Heart left ventricle (tissue), 16 donors: ENCODE data around the gene TTC34. TPM values are rescaled to one million over a fixed set of nuclear protein-coding genes. Genes with fewer than 3 reads are reported as not detected.

ENCODE experiments used
- ATAC-seq, 4 donors: fragments of 200-7000 bp; cut with Tn5 transposase; one replicate each; pipeline ENCODE4 v1.9.1; 2020 to 2022; ENCODE audit warnings: moderate library complexity in 4 of 4, mild to moderate bottlenecking in 3 of 4, moderate number of reproducible peaks in 1 of 4
- DNase-seq, 5 donors: peaks; one replicate each; pipeline ENCODE4 v3.0.0-alpha.2; 2020
- H3K27ac ChIP-seq, 12 donors: fragments of 200-600 bp; sonication (generic) in 4 of 12; one replicate each; pipeline versions ENCODE4 v1.5.0 to v1.8.0; 2016 to 2022; ENCODE audit warnings: mild to moderate bottlenecking in 2 of 12
- H3K27me3 ChIP-seq, 9 donors: fragments of 200-600 bp; sonication (generic) in 2 of 9; one replicate each; pipeline versions ENCODE4 v1.5.1 to v1.8.0; 2016 to 2022; ENCODE audit warnings: mild to moderate bottlenecking in 3 of 9
- H3K36me3 ChIP-seq, 9 donors: fragments of 200-600 bp; sonication (generic) in 2 of 9; one replicate each; pipeline versions ENCODE4 v1.5.0 to v1.8.0; 2018 to 2022; ENCODE audit warnings: mild to moderate bottlenecking in 2 of 9
- H3K4me1 ChIP-seq, 12 donors: fragments of 200-600 bp; sonication (generic) in 4 of 12; one replicate each; pipeline versions ENCODE4 v1.5.0 to v1.8.0; 2016 to 2022; ENCODE audit warnings: mild to moderate bottlenecking in 3 of 12
- H3K4me3 ChIP-seq, 12 donors: fragments of 200-600 bp; sonication (generic) in 4 of 12; one replicate each; pipeline versions ENCODE4 v1.5.0 to v1.8.0; 2017 to 2022; ENCODE audit warnings: mild to moderate bottlenecking in 9 of 12, moderate library complexity in 4 of 12
- H3K9me3 ChIP-seq, 12 donors: fragments of 200-600 bp; sonication (generic) in 4 of 12; one replicate each; pipeline versions ENCODE4 v1.5.0 to v1.8.0; 2016 to 2022; ENCODE audit warnings: mild to moderate bottlenecking in 1 of 12
- POLR2A ChIP-seq, 2 donors: fragments of 450-650 bp; IDR thresholded peaks; one replicate each; pipeline ENCODE4 v1.6.1; 2017; ENCODE audit warnings: antibody characterized with exemption in 2 of 2, mild to moderate bottlenecking in 2 of 2, moderate library complexity in 2 of 2
- WGBS, 4 donors: extraction: QIAGEN DNeasy Blood & Tissue Kit in 2 of 4; methylation state at CpG; one replicate each; pipeline versions ENCODE4 v1.1.5 to v1.1.7; 2013 to 2018; 5-methylcytosine and 5-hydroxymethylcytosine counted together
- intact Hi-C, 10 donors: fragments of 100-400 bp; cut with DNase I; formaldehyde crosslinking; loops; one replicate each; pipeline versions ENCODE4 v1.11.1 to v1.14.2; 2022
- polyA plus RNA-seq, 2 donors: library from polyadenylated mRNA; stranded (reverse); fragments of 200-250 nt; gene quantifications; one replicate each; pipeline ENCODE4 v1.2.3, GENCODE V29; 2013
- total RNA-seq, 9 donors: library from RNA; depleted of rRNA in 2 of 9; stranded (reverse); fragments of >200 nt in 2 of 9; fragmentation: NEBNext Ultra II Directional in 3 of 9; extraction: Animal tissue kit (Norgen Biotek cat#: 25700) in 3 of 9; gene quantifications; one replicate each; pipeline versions ENCODE4 v1.1.0 to v1.2.4, GENCODE V29; 2016 to 2023
- TF ChIP-seq, protein P1 (sequence below), 12 donors: fragments of 200-600 bp; sonication (generic) in 4 of 12; IDR thresholded peaks; one replicate each; pipeline versions ENCODE4 v1.5.0 to v1.8.0; 2018 to 2022; ENCODE audit warnings: antibody characterized with exemption in 12 of 12, mild to moderate bottlenecking in 5 of 12
- donor health status: ischemic (EF 13 %, LVEDD 7.1; RV severe dilation, severe dysfunction).
- donor health status: healthy with polysubstance abuse.
- donor health status: DM: no; HTN: yes; CAD: no.
- donor health status: DM: no; HTN: no; CAD: no.
- donor health status: ischemic (EF 25% LVEDD 6.9; RV normal size, moderate dysfunction).
- donor health status: ischemic (EF 25% LVEDD 5.7; RV mildly dilated, moderate dysfunction).
- donor health status: healthy.
- donor health status: DM: yes; HTN: yes; CAD: no.
- donor health status: ischemic (EF 35%, LVEDD 5.7; RV mildly dilated, moderate dysfunction).
- donor health status: nonischemic (EF 11% LVEDD 7.7; RV severe dilation, severe dysfunction).
- donor health status: DM: yes; HTN: yes; CAD: no.
- donor health status: PGD.
- donor health status: ischemic (EF 29% LVEDD 5.4; RV normal size, mild dysfunction).
- donor health status: nonischemic (EF 23%, LVEDD 6.1; RV moderate dilation, normal function).

TTC34 gene
- total and polyA plus RNA-seq, 11 donors = 0.06 to 0.67 (median 0.42) TPM; not detected in 1

- Histone ChIP-seq H3K9me3 (peaks cover 0 to 16% (median 0%) of the 10 kb centered on the region in 12 donors), H3K4me1 (peaks cover 0 to 6% (median 0%) of the 10 kb centered on the region in 12 donors), H3K27ac (no peak overlapping the region), H3K4me3 (no peak overlapping the region), H3K36me3 (no peaks in the 10 kb centered on the region), H3K27me3 (peaks cover 0 to 30% (median 5%) of the 10 kb centered on the region in 9 donors)
- ATAC-seq (no peak), DNase-seq (peak in 1 of 5 donors; percentile 9)
- WGBS, 4 donors = 77 to 81% (median 78%) methylated on average over 21 to 22 of the region's 22 CpGs
- intact Hi-C loops = loop anchor here in 9 of 10 donors (2.0 to 10.0 kb wide), 4 partner anchors 598 to 603 kb away; no protein-coding TSS in a partner anchor
- TF ChIP-seq POLR2A (IDR thresholded peaks at IDR 0.05) = no peak
- TF ChIP-seq, protein P1, sequence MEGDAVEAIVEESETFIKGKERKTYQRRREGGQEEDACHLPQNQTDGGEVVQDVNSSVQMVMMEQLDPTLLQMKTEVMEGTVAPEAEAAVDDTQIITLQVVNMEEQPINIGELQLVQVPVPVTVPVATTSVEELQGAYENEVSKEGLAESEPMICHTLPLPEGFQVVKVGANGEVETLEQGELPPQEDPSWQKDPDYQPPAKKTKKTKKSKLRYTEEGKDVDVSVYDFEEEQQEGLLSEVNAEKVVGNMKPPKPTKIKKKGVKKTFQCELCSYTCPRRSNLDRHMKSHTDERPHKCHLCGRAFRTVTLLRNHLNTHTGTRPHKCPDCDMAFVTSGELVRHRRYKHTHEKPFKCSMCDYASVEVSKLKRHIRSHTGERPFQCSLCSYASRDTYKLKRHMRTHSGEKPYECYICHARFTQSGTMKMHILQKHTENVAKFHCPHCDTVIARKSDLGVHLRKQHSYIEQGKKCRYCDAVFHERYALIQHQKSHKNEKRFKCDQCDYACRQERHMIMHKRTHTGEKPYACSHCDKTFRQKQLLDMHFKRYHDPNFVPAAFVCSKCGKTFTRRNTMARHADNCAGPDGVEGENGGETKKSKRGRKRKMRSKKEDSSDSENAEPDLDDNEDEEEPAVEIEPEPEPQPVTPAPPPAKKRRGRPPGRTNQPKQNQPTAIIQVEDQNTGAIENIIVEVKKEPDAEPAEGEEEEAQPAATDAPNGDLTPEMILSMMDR (IDR thresholded peaks at IDR 0.05) = no peak
Measured at GRCh38 chr1:2823921-2824610, 22.6 kb upstream of the TTC34 start.

- TF ChIP-seq, protein P1 (IDR thresholded peaks at IDR 0.05) = no peak
- no peak for TF ChIP-seq POLR2A (IDR thresholded peaks at IDR 0.05)
- H3K4me3 ChIP-seq = no peak overlapping the region
- H3K9me3 ChIP-seq = peaks cover 0 to 6% (median 0%) of the 10 kb centered on the region in 12 donors
- peaks cover 0 to 30% (median 5%) of the 10 kb centered on the region in 9 donors for H3K27me3 ChIP-seq
- ATAC-seq (no peak), DNase-seq (peak in 2 of 5 donors; percentile 13 to 23)
- no peaks in the 10 kb centered on the region for H3K36me3 ChIP-seq
- intact Hi-C loops = loop anchor here (1.0 to 10.0 kb wide), 5 partner anchors 600 to 605 kb away; no protein-coding TSS in a partner anchor
- H3K27ac ChIP-seq = no peak overlapping the region
- 84 to 90% (median 87%) methylated on average over 3 to 12 of the region's 12 CpGs for WGBS, 4 donors
- peaks cover 0 to 6% (median 0%) of the 10 kb centered on the region in 12 donors for H3K4me1 ChIP-seq
Measured at GRCh38 chr1:2822621-2823145, 21.2 kb upstream of the TTC34 start.

- Histone ChIP-seq H3K27ac (no peak overlapping the region), H3K4me3 (no peak overlapping the region), H3K4me1 (peaks cover 0 to 6% (median 0%) of the 10 kb centered on the region in 12 donors), H3K36me3 (no peaks in the 10 kb centered on the region), H3K27me3 (peaks cover 0 to 30% (median 5%) of the 10 kb centered on the region in 9 donors), H3K9me3 (peaks cover 0 to under 1% (median 0%) of the 10 kb centered on the region in 12 donors)
- 24 to 100% (median 35%) methylated on average over 3 to 29 of the region's 29 CpGs for WGBS, 4 donors
- TF ChIP-seq POLR2A (IDR thresholded peaks at IDR 0.05) = no peak
- TF ChIP-seq, protein P1 (IDR thresholded peaks at IDR 0.05) = peak; percentile 56 to 71 (median 62)
- intact Hi-C loops = loop anchor here (1.0 to 10.0 kb wide), 5 partner anchors 600 to 605 kb away; no protein-coding TSS in a partner anchor
- peak in 4 of 5 donors; percentile 40 to 71 (median 52) for DNase-seq
- peak; percentile 79 to 88 (median 82) for ATAC-seq
Measured at GRCh38 chr1:2821966-2822620, 20.6 kb upstream of the TTC34 start.
